HepG2 (cell line): ENCODE data around the gene GRAP. TPM values are rescaled to one million over a fixed set of nuclear protein-coding genes. Genes with fewer than 3 reads are reported as not detected.

Source experiments
- CEBPZ ChIP-seq: IDR thresholded peaks from 2 replicates; pipeline ENCODE4 v1.6.1; 2012; ENCODE audit warnings: low read length, improper control_type of control experiment
- FOXA1 ChIP-seq, 2 experiments: fragments of 450-650 bp in 1 of 2; sonication (generic) in 1 of 2; formaldehyde crosslinking in 1 of 2; IDR thresholded peaks; 2 replicates each; pipeline versions ENCODE4 v1.4.0 to v1.6.1; 2016 to 2020; ENCODE audit warnings: missing genetic modification reagents in 1 of 2
- FOXC1 ChIP-seq: sonication (generic); formaldehyde crosslinking; IDR thresholded peaks from 2 replicates; pipeline ENCODE4 v1.8.0; 2022; ENCODE audit warnings: mild to moderate bottlenecking, missing genetic modification reagents, borderline replicate concordance
- GTF3A ChIP-seq: sonication (generic); formaldehyde crosslinking; conservative IDR thresholded peaks from 2 replicates; pipeline ENCODE4 v1.4.0; 2020; ENCODE audit warnings: mild to moderate bottlenecking, missing genetic modification reagents
- MAFG ChIP-seq: sonication (generic); formaldehyde crosslinking; IDR thresholded peaks from 2 replicates; pipeline ENCODE4 v1.5.1; 2020; ENCODE audit warnings: mild to moderate bottlenecking, missing genetic modification reagents
- SP140L ChIP-seq: sonication (generic); formaldehyde crosslinking; IDR thresholded peaks from 2 replicates; pipeline ENCODE4 v1.4.0; 2020; ENCODE audit warnings: missing genetic modification reagents, borderline replicate concordance
- SSRP1 ChIP-seq: IDR thresholded peaks from 2 replicates; pipeline ENCODE4 v1.6.1; 2016; ENCODE audit warnings: control low read depth
- ZMYM3 ChIP-seq: sonication (generic); formaldehyde crosslinking; IDR thresholded peaks from 2 replicates; pipeline ENCODE4 v1.5.1; 2020; ENCODE audit warnings: mild to moderate bottlenecking, missing genetic modification reagents
- ZNF207 ChIP-seq: fragments of 450-650 bp; IDR thresholded peaks from 2 replicates; pipeline ENCODE4 v1.6.1; 2016; ENCODE audit warnings: antibody characterized with exemption, borderline replicate concordance
- ZSCAN5A ChIP-seq: sonication (generic); formaldehyde crosslinking; IDR thresholded peaks from 2 replicates; pipeline ENCODE4 v1.8.0; 2022; ENCODE audit warnings: mild to moderate bottlenecking, missing genetic modification reagents, borderline replicate concordance
- polyA plus RNA-seq, 8 experiments: library from polyadenylated mRNA; depleted of rRNA in 3 of 8; stranded (reverse) in 7 of 8; unstranded in 1 of 8; fragments of >200 nt; fragmentation: Illumina TruSeq in 4 of 8; extraction: Trizol in 4 of 8; gene quantifications; 2 replicates each; pipeline versions ENCODE4 v1.2.1 to v1.2.3, GENCODE V29; 2011 to 2016; ENCODE audit warnings: low read depth in 4 of 8, missing spikeins in 1 of 8, mixed read lengths in 1 of 8; ENCODE audit not compliant: insufficient read depth in 1 of 8
- total RNA-seq, 5 experiments: library from RNA; depleted of rRNA; stranded (reverse); fragments of >200 nt; fragmentation: Illumina TruSeq; extraction: Trizol; gene quantifications; 2 replicates each; pipeline ENCODE4 v1.2.3, GENCODE V29; 2016; ENCODE audit warnings: low read depth in 1 of 5
- TF ChIP-seq, protein P1 (sequence below): sonication (generic); formaldehyde crosslinking; IDR thresholded peaks from 2 replicates; pipeline ENCODE4 v1.5.0; 2020; ENCODE audit warnings: missing genetic modification reagents
- TF ChIP-seq, protein P2 (sequence below): sonication (generic); formaldehyde crosslinking; IDR thresholded peaks from 2 replicates; pipeline ENCODE4 v1.4.0; 2020; ENCODE audit warnings: missing genetic modification reagents, mild to moderate bottlenecking, borderline replicate concordance
- TF ChIP-seq, protein P3 (sequence below): sonication (generic); formaldehyde crosslinking; IDR thresholded peaks from 2 replicates; pipeline ENCODE4 v1.9.0; 2021; ENCODE audit warnings: missing genetic modification reagents, mild to moderate bottlenecking, borderline replicate concordance

Gene GRAP
- total and polyA plus RNA-seq, 2 of the 13 experiments (the other 11 are each of a cell fraction or from before 2014, with no cell fraction given), result 0.77 to 1.7 TPM

- TF ChIP-seq, protein P1, sequence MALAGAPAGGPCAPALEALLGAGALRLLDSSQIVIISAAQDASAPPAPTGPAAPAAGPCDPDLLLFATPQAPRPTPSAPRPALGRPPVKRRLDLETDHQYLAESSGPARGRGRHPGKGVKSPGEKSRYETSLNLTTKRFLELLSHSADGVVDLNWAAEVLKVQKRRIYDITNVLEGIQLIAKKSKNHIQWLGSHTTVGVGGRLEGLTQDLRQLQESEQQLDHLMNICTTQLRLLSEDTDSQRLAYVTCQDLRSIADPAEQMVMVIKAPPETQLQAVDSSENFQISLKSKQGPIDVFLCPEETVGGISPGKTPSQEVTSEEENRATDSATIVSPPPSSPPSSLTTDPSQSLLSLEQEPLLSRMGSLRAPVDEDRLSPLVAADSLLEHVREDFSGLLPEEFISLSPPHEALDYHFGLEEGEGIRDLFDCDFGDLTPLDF (CRISPR knock-in tag), result peak; percentile 27; the same call in 1 of the 2 replicates
- no peak for TF ChIP-seq CEBPZ
- TF ChIP-seq FOXC1 (CRISPR knock-in tag), result peak; percentile 98
- no peak for TF ChIP-seq SP140L (CRISPR knock-in tag)
- no peak for TF ChIP-seq ZNF207
- no peak for TF ChIP-seq GTF3A
- peak; percentile 94 for TF ChIP-seq ZMYM3 (CRISPR knock-in tag)
- TF ChIP-seq, protein P2, sequence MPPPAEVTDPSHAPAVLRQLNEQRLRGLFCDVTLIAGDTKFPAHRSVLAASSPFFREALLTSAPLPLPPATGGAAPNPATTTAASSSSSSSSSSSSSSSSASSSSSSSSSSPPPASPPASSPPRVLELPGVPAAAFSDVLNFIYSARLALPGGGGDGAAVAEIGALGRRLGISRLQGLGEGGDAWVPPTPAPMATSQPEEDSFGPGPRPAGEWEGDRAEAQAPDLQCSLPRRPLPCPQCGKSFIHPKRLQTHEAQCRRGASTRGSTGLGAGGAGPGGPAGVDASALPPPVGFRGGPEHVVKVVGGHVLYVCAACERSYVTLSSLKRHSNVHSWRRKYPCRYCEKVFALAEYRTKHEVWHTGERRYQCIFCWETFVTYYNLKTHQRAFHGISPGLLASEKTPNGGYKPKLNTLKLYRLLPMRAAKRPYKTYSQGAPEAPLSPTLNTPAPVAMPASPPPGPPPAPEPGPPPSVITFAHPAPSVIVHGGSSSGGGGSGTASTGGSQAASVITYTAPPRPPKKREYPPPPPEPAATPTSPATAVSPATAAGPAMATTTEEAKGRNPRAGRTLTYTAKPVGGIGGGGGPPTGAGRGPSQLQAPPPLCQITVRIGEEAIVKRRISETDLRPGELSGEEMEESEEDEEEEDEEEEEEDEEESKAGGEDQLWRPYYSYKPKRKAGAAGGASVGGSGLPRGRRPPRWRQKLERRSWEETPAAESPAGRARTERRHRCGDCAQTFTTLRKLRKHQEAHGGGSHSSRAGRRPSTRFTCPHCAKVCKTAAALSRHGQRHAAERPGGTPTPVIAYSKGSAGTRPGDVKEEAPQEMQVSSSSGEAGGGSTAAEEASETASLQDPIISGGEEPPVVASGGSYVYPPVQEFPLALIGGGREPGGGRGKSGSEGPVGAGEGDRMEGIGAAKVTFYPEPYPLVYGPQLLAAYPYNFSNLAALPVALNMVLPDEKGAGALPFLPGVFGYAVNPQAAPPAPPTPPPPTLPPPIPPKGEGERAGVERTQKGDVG (CRISPR knock-in tag), result peak; percentile 95; the same call in 1 of the 2 replicates
- TF ChIP-seq MAFG (CRISPR knock-in tag), result no peak
- no peak for TF ChIP-seq FOXA1 (IDR thresholded peaks at IDR 0.05)
- TF ChIP-seq FOXA1 (CRISPR knock-in tag; IDR thresholded peaks at IDR 0.05), result peak; percentile 93
- TF ChIP-seq ZSCAN5A, result peak; percentile 65; the same call in 1 of the 2 replicates
- TF ChIP-seq, protein P3, sequence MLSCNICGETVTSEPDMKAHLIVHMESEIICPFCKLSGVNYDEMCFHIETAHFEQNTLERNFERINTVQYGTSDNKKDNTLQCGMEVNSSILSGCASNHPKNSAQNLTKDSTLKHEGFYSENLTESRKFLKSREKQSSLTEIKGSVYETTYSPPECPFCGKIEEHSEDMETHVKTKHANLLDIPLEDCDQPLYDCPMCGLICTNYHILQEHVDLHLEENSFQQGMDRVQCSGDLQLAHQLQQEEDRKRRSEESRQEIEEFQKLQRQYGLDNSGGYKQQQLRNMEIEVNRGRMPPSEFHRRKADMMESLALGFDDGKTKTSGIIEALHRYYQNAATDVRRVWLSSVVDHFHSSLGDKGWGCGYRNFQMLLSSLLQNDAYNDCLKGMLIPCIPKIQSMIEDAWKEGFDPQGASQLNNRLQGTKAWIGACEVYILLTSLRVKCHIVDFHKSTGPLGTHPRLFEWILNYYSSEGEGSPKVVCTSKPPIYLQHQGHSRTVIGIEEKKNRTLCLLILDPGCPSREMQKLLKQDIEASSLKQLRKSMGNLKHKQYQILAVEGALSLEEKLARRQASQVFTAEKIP, result no peak
- peak; percentile 93; the same call in 1 of the 2 replicates for TF ChIP-seq SSRP1 (CRISPR knock-in tag)
Measured at GRCh38 chr17:18988546-18989173, 58.1 kb downstream of the GRAP start (continued).
